Stimulated activated effector memory CD8-positive, alpha-beta T cell treated with anti-CD3 and anti-CD28 coated beads, Interleukin-12 subunit alpha, Interleukin-12 subunit beta, amount 100 ng/mL, for 72 hours (primary cell): ENCODE results near the gene TARP.
A peak's percentile ranks its signal among the peaks of the same experiment; 100 is the strongest.

Experiments
- ATAC-seq: fragments of 150-1000 bp; cut with Tn5 transposase; 2 replicates; pipeline ENCODE4 v1.10.0; 2021
- DNase-seq, 2 donors: peaks; one replicate each; pipeline ENCODE4 v3.0.0; 2021 to 2022; ENCODE audit warnings: low spot score in 2 of 2
- H3K27ac Mint-ChIP-seq: one replicate; pipeline ENCODE4 v1.8.0; 2022; ENCODE audit warnings: mild to moderate bottlenecking, mixed read lengths
- H3K36me3 Mint-ChIP-seq: one replicate; pipeline ENCODE4 v1.8.0; 2022; ENCODE audit warnings: mild to moderate bottlenecking, mixed read lengths
- H3K4me1 Mint-ChIP-seq: one replicate; pipeline ENCODE4 v1.8.0; 2022; ENCODE audit warnings: mixed read lengths
- H3K4me3 Mint-ChIP-seq: one replicate; pipeline ENCODE4 v1.8.0; 2022; ENCODE audit warnings: mild to moderate bottlenecking, mixed read lengths
- H3K9me3 Mint-ChIP-seq: one replicate; pipeline ENCODE4 v1.8.0; 2022; ENCODE audit warnings: mixed read lengths

Gene TARP

GRCh38 chr7:38224392-38224791, 49.0 kb downstream of the TARP start:
- H3K36me3 Mint-ChIP-seq, result peaks cover 86% of the 10 kb centered on the region
- DNase-seq (no peak), ATAC-seq (no peak)
- H3K9me3 Mint-ChIP-seq, result no peaks in the 10 kb centered on the region
- H3K4me1 Mint-ChIP-seq, result peaks cover 84% of the 10 kb centered on the region
- H3K27ac Mint-ChIP-seq, result peak overlapping the region; percentile 94
- H3K4me3 Mint-ChIP-seq, result peak overlapping the region; percentile 69

DNA sequence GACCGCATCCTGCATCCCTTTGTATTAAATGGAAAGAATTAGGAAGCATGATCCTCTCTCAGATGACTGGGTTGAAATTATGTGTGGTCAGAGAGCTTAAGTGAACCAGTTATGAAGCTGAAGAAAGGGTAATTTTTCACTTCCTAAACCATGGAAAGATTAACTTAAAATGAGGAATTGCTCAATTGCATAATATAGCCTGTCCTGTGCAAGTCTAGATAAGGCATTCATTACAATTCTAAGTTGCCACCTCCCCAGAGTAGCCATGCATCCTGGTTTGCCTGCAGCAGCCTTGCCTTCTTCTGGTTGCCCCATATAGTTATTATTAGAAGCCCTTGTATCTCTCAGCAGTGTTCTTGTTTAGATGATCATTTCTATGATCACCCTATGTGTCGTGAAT, 50.1 kb downstream of the TARP start:
- peaks cover 86% of the 10 kb centered on the region for H3K36me3 Mint-ChIP-seq
- peaks cover 88% of the 10 kb centered on the region for H3K4me1 Mint-ChIP-seq
- peak overlapping the region; percentile 94 for H3K27ac Mint-ChIP-seq
- no peaks in the 10 kb centered on the region for H3K9me3 Mint-ChIP-seq
- no peak for DNase-seq
- H3K4me3 Mint-ChIP-seq, result peak overlapping the region; percentile 69
- ATAC-seq, result no peak

- Mint-ChIP-seq H3K27ac (peak overlapping the region; percentile 94), H3K36me3 (peaks cover 86% of the 10 kb centered on the region), H3K4me1 (peaks cover 90% of the 10 kb centered on the region), H3K4me3 (peak overlapping the region; percentile 69), H3K9me3 (no peaks in the 10 kb centered on the region)
- no peak for DNase-seq
- peak; percentile 45 for ATAC-seq
Observed at GRCh38 chr7:38222481-38223096, 50.8 kb downstream of the TARP start.

GRCh38 chr7:38220452-38220851, 53.0 kb downstream of the TARP start:
- Mint-ChIP-seq H3K4me3 (peak overlapping the region; percentile 69), H3K27ac (peak overlapping the region; percentile 94), H3K4me1 (peaks cover 93% of the 10 kb centered on the region), H3K36me3 (peaks cover 83% of the 10 kb centered on the region), H3K9me3 (no peaks in the 10 kb centered on the region)
- DNase-seq (no peak), ATAC-seq (peak; percentile 95)

- H3K4me1 Mint-ChIP-seq, result peaks cover 70% of the 10 kb centered on the region
- H3K27ac Mint-ChIP-seq, result peak overlapping the region; percentile 94
- ATAC-seq, result peak; percentile 66
- H3K9me3 Mint-ChIP-seq, result no peaks in the 10 kb centered on the region
- H3K36me3 Mint-ChIP-seq, result peaks cover 75% of the 10 kb centered on the region
- H3K4me3 Mint-ChIP-seq, result peak overlapping the region; percentile 69
- no peak for DNase-seq
Observed at GRCh38 chr7:38217672-38218071, 55.8 kb downstream of the TARP start.

DNA sequence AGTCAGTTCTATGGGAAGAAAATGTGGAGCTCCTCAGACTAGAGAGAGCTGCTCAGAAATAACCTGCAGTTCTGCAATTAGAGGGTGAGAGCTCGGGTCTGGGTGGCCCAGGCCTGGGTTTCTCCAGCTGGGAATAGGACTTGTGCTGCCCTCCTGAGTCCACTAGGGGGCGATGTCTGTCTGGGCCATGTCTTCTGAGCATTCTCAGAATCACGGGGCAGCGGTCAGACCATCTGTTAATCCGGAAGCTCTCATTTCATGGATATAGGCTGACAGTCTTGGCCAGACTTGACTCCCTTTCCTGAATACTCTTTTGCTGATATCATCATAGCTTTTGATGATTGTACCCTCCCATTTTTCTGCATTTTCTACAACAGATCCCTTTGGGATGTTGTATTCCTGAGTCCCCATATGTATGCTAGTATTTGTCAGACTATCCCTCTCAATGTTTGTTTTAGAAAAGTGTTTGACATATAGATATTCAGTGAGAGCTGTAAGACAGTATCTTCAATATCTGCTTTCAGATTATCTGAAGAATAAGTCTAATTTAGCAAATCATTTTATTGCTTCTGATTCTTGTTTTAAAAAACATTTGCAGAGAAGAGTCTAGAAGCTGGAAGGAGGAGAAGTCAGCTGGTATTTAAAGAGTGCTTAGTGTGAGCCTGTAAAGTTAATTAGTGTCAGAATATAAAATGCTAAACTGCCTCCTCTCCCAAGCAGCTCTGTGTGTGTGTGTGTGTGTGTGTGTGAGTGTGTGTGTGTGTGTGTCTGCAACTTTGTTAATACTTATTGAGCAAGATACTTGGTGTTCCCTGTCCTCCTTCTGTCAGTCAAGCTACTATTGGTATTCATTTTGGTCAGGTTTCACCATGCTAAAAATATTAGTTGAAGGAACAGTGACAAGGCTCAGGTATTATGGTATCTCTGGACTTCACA, 57.4 kb downstream of the TARP start:
- Mint-ChIP-seq H3K4me1 (peaks cover 68% of the 10 kb centered on the region), H3K9me3 (no peaks in the 10 kb centered on the region), H3K36me3 (peaks cover 65% of the 10 kb centered on the region), H3K4me3 (peak overlapping the region; percentile 69), H3K27ac (peak overlapping the region; percentile 94)
- DNase-seq (peak; percentile 62 to 87), ATAC-seq (peak; percentile 66)

GRCh38 chr7:38215115-38215514, 58.3 kb downstream of the TARP start:
- DNase-seq (no peak), ATAC-seq (no peak)
- Mint-ChIP-seq H3K27ac (peak overlapping the region; percentile 94), H3K36me3 (peaks cover 56% of the 10 kb centered on the region), H3K4me1 (peaks cover 60% of the 10 kb centered on the region), H3K9me3 (no peaks in the 10 kb centered on the region), H3K4me3 (no peak overlapping the region)

- peak overlapping the region; percentile 26 for H3K27ac Mint-ChIP-seq
- no peak overlapping the region for H3K4me3 Mint-ChIP-seq
- no peak for ATAC-seq
- H3K9me3 Mint-ChIP-seq, result no peaks in the 10 kb centered on the region
- peaks cover 51% of the 10 kb centered on the region for H3K36me3 Mint-ChIP-seq
- no peak for DNase-seq
- peaks cover 33% of the 10 kb centered on the region for H3K4me1 Mint-ChIP-seq
Observed at GRCh38 chr7:38211940-38212339, 61.5 kb downstream of the TARP start.

GRCh38 chr7:38211486-38211885, 62.0 kb downstream of the TARP start:
- H3K27ac Mint-ChIP-seq, result peak overlapping the region; percentile 26
- no peak overlapping the region for H3K4me3 Mint-ChIP-seq
- peaks cover 30% of the 10 kb centered on the region for H3K4me1 Mint-ChIP-seq
- peaks cover 50% of the 10 kb centered on the region for H3K36me3 Mint-ChIP-seq
- ATAC-seq (no peak), DNase-seq (no peak)
- no peaks in the 10 kb centered on the region for H3K9me3 Mint-ChIP-seq
